Spleen (tissue), 7 donors: ENCODE measurements around the gene ABCB8.

Experiments
- CTCF ChIP-seq, 11 experiments: fragments of 200-600 bp in 7 of 11; fragments of 450-650 bp in 4 of 11; sonication (generic) in 4 of 11; IDR thresholded peaks in 8 of 11; conservative IDR thresholded peaks in 3 of 11; 1 replicate in 7 of 11; 2 replicates in 4 of 11; pipeline versions ENCODE4 v1.4.0 to v1.8.0; 2016 to 2021; ENCODE audit warnings: antibody characterized with exemption in 11 of 11, inconsistent platforms in 4 of 11, mild to moderate bottlenecking in 1 of 11
- POLR2A ChIP-seq, 3 donors: fragments of 450-650 bp; IDR thresholded peaks; one replicate each; pipeline ENCODE4 v1.5.1; 2017; ENCODE audit warnings: antibody characterized with exemption in 3 of 3, mild to moderate bottlenecking in 1 of 3
- POLR2AphosphoS5 ChIP-seq, 3 donors: sonication (generic); formaldehyde crosslinking; IDR thresholded peaks; one replicate each; pipeline ENCODE4 v1.5.1; 2017; ENCODE audit warnings: antibody characterized with exemption in 3 of 3
- donor health status: DM: no; HTN: no; CAD: no; lungs with moderate emphysema.
- donor health status: DM: no; HTN: no; CAD: no.
- donor health status: DM: no; HTN: no; CAD: no.

GRCh38 chr7:150997075-150997511, 31.2 kb upstream of the ABCB8 start:
- TF ChIP-seq CTCF (IDR thresholded peaks at IDR 0.05 in 8 of 11, conservative IDR thresholded peaks at IDR 0.05 in 3 of 11) (no peak), POLR2AphosphoS5 (IDR thresholded peaks at IDR 0.05) (no peak), POLR2A (IDR thresholded peaks at IDR 0.05) (no peak)
